ENCODE data around the gene CNTNAP5.

The CNTNAP5 gene

DNA sequence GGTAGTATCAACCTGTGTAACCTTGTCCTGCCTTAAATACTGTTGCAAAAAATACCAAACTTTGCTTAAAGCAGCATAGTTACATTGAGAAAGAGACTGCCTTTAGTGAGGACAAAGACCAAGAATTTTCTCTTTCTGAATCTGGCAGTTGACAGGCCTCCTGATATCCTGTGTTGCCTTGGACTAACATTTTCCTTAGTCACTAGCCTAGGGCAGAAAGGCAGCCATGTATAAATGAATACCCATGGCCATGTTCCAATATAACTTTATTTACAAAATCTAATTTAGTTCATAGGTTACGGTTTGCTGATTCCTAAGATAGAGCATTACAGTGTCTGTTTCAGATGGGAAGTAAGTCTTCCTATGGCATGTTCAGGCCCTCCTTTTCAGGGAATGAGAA is 895.4 kb downstream of the CNTNAP5 start:
- ChIA-PET CTCF (no interaction called here), POLR2A (ENCODE audit: low non-redundant PET) (no interaction called here)
- no peak overlapping the region for H3K27ac ChIP-seq
- TF ChIP-seq, protein P1, sequence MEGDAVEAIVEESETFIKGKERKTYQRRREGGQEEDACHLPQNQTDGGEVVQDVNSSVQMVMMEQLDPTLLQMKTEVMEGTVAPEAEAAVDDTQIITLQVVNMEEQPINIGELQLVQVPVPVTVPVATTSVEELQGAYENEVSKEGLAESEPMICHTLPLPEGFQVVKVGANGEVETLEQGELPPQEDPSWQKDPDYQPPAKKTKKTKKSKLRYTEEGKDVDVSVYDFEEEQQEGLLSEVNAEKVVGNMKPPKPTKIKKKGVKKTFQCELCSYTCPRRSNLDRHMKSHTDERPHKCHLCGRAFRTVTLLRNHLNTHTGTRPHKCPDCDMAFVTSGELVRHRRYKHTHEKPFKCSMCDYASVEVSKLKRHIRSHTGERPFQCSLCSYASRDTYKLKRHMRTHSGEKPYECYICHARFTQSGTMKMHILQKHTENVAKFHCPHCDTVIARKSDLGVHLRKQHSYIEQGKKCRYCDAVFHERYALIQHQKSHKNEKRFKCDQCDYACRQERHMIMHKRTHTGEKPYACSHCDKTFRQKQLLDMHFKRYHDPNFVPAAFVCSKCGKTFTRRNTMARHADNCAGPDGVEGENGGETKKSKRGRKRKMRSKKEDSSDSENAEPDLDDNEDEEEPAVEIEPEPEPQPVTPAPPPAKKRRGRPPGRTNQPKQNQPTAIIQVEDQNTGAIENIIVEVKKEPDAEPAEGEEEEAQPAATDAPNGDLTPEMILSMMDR (conservative IDR thresholded peaks at IDR 0.05; ENCODE audit: low read depth), result no peak
- no peak for DNase-seq (ENCODE audit: low spot score)

- TF ChIP-seq, protein P1 (conservative IDR thresholded peaks at IDR 0.05; ENCODE audit: low read depth), result no peak
- ChIA-PET POLR2A (ENCODE audit: low non-redundant PET) (no interaction called here), CTCF (interaction anchor here (0.6 kb wide), 1 partner anchor 420 kb away, joined by 7 read pairs; no protein-coding TSS in a partner anchor)
- no peak overlapping the region for H3K27ac ChIP-seq
- DNase-seq (ENCODE audit: low spot score), result no peak
Measured at GRCh38 chr2:124921191-124921590, 896.1 kb downstream of the CNTNAP5 start.

DNA sequence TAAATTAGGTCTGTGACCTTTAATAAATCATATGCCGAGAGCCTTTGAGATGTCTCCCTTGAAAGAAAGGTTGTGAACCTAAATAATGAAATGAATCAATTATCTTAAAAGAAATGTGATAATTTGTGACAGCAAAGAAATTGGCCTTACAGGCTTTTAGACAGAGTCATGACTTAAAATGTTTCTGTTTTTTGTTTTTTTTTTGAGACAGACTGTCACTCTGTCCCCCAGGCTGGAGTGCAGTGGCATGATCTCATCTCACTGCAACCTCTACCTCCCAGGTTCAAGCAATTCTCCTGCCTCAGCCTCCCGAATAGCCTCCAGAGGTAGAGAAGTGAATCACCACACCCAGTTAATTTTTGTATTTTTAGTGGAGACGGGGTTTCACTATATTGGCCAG is 898.0 kb downstream of the CNTNAP5 start:
- TF ChIP-seq, protein P1 (conservative IDR thresholded peaks at IDR 0.05; ENCODE audit: low read depth), result no peak
- CTCF ChIA-PET, result no interaction called here
- no peak overlapping the region for H3K27ac ChIP-seq
- POLR2A ChIA-PET (ENCODE audit: low non-redundant PET), result no interaction called here
- no peak for DNase-seq (ENCODE audit: low spot score)

GRCh38 chr2:124933883-124934282 is 908.8 kb downstream of the CNTNAP5 start:
- TF ChIP-seq, protein P1 (conservative IDR thresholded peaks at IDR 0.05; ENCODE audit: low read depth), result no peak
- no peak for DNase-seq (ENCODE audit: low spot score)
- ChIA-PET CTCF (no interaction called here), POLR2A (ENCODE audit: low non-redundant PET) (no interaction called here)
- H3K27ac ChIP-seq, result no peak overlapping the region

DNA sequence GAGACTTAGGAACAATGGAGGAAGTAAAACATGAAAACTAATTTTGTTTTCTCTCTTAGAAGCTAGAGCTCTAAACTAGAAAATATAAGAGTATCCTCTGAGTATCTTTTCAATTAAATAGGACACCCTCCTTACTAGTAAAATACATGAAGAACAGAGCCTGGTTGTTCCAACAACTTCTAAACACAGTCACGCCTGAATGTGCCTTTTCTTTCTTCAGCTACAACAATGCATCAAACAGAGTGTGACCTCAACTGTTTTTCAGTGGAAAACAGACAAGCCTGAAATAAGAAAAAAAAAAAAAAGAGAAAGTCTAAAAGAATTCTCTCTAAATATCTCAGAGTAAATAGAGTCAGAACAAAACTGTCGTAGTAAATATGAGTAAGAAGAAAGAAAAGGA is 928.8 kb downstream of the CNTNAP5 start:
- DNase-seq (ENCODE audit: low spot score), result no peak
- ChIA-PET CTCF (no interaction called here), POLR2A (ENCODE audit: low non-redundant PET) (no interaction called here)
- no peak overlapping the region for H3K27ac ChIP-seq
- TF ChIP-seq, protein P1 (conservative IDR thresholded peaks at IDR 0.05; ENCODE audit: low read depth), result no peak

DNA sequence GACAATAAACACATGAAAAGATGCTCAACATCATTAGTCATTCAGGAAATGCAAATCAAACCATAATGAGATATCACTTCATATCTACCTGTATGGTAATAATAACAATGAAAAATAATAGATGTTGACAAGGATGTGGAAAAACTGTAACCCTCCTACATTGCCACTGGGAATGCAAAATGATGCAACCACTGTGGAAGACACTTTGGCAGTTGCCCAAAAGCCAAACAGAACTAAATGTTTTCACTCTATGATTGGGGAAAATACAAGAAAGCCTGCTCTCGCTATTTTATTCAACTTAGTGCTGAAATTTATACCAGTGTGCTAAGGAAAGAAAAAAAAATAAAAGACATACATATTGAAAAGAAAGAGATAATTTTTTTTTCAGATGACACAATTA is 934.5 kb downstream of the CNTNAP5 start:
- DNase-seq (ENCODE audit: low spot score), result no peak
- CTCF ChIA-PET, result no interaction called here
- H3K27ac ChIP-seq, result no peak overlapping the region
- POLR2A ChIA-PET (ENCODE audit: low non-redundant PET), result no interaction called here
- TF ChIP-seq, protein P1 (conservative IDR thresholded peaks at IDR 0.05; ENCODE audit: low read depth), result no peak

DNA sequence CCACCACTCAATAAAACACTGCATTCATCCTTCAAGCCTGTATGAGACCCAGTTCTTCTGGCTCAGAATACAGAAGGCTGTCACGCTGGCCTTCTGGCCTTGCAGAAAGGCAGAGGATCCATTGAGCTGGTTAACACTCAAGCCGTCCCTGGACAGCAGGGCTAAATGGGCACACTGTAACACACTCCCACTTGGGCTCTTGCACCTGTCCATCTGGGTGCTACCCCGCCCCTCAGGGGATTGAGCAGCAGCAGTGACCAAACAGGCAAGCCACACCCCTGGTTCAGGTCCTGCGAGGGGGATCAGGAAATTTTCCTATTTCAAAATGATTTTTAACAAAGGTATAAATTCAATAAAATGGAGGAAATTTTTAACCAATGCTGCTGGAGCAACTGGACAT is 936.0 kb downstream of the CNTNAP5 start:
- no peak for DNase-seq (ENCODE audit: low spot score)
- no peak overlapping the region for H3K27ac ChIP-seq
- TF ChIP-seq, protein P1 (conservative IDR thresholded peaks at IDR 0.05; ENCODE audit: low read depth), result no peak
- ChIA-PET POLR2A (ENCODE audit: low non-redundant PET) (no interaction called here), CTCF (no interaction called here)
